ENCODE results near the gene LRRC4C.

- peak in 5 of 7 experiments; percentile 17 to 35 (median 33) for TF ChIP-seq CTCF (IDR thresholded peaks at IDR 0.05)
- TF ChIP-seq POLR2A (IDR thresholded peaks at IDR 0.05), result no peak
These were observed 27.7 kb downstream of the LRRC4C start for GRCh38 chr11:41431784-41432183.
